ENCODE data around the gene TIMM10.

- TF ChIP-seq POLR2A (IDR thresholded peaks at IDR 0.05) (no peak), CTCF (IDR thresholded peaks at IDR 0.05) (no peak), POLR2AphosphoS5 (IDR thresholded peaks at IDR 0.05) (no peak), EP300 (IDR thresholded peaks at IDR 0.05) (no peak)
Measured at GRCh38 chr11:57546869-57547475, 16.4 kb upstream of the TIMM10 start.

All from stomach (tissue), 4 donors.